Measurements from ENCODE around the gene GNB3. TPM values are rescaled to one million over a fixed set of nuclear protein-coding genes. Genes with fewer than 3 reads are reported as not detected.

GNB3 gene
- total RNA-seq, 4 donors from 2014 or later, result 0.85 to 6.6 (median 0.94) TPM; not detected in 1

- H3K36me3 ChIP-seq, result peaks cover 0 to 13% (median 0%) of the 10 kb centered on the region in 3 donors
- H3K4me1 ChIP-seq, result peaks cover 0 to 4% (median 0%) of the 10 kb centered on the region in 4 donors
- peak in 2 of 3 donors; percentile 81 to 88 for DNase-seq
- H3K27ac ChIP-seq, result peak overlapping the region in 1 of 4 donors; percentile 73
- no peak overlapping the region for H3K4me3 ChIP-seq
- TF ChIP-seq CTCF (IDR thresholded peaks at IDR 0.05) (no peak), POLR2A (IDR thresholded peaks at IDR 0.05) (no peak)
- H3K27me3 ChIP-seq, result no peaks in the 10 kb centered on the region
- H3K9me3 ChIP-seq, result no peaks in the 10 kb centered on the region
These were observed 1.1 kb upstream of the GNB3 start for GRCh38 chr12:6839482-6840201.

- no peaks in the 10 kb centered on the region for H3K27me3 ChIP-seq
- peaks cover 0 to 13% (median 0%) of the 10 kb centered on the region in 3 donors for H3K36me3 ChIP-seq
- no peak overlapping the region for H3K4me3 ChIP-seq
- H3K4me1 ChIP-seq, result peaks cover 0 to 4% (median 0%) of the 10 kb centered on the region in 4 donors
- TF ChIP-seq POLR2A (IDR thresholded peaks at IDR 0.05) (no peak), CTCF (IDR thresholded peaks at IDR 0.05) (no peak)
- DNase-seq, result no peak
- peak overlapping the region in 1 of 4 donors; percentile 73 for H3K27ac ChIP-seq
- no peaks in the 10 kb centered on the region for H3K9me3 ChIP-seq
These were observed 395 bp upstream of the GNB3 start for GRCh38 chr12:6840330-6840729.

GRCh38 chr12:6842075-6842474, 1.4 kb downstream of the GNB3 start:
- Histone ChIP-seq H3K36me3 (peaks cover 0 to 29% (median 0%) of the 10 kb centered on the region in 3 donors), H3K27ac (no peak overlapping the region), H3K4me1 (peaks cover 0 to 4% (median 0%) of the 10 kb centered on the region in 4 donors), H3K4me3 (no peak overlapping the region), H3K27me3 (no peaks in the 10 kb centered on the region), H3K9me3 (no peaks in the 10 kb centered on the region)
- DNase-seq, result no peak
- no peak for TF ChIP-seq CTCF (IDR thresholded peaks at IDR 0.05)
- TF ChIP-seq POLR2A (IDR thresholded peaks at IDR 0.05), result no peak

- no peaks in the 10 kb centered on the region for H3K27me3 ChIP-seq
- H3K9me3 ChIP-seq, result no peaks in the 10 kb centered on the region
- H3K4me1 ChIP-seq, result peaks cover 0 to 4% (median 0%) of the 10 kb centered on the region in 4 donors
- H3K4me3 ChIP-seq, result no peak overlapping the region
- peaks cover 0 to 29% (median 0%) of the 10 kb centered on the region in 3 donors for H3K36me3 ChIP-seq
- TF ChIP-seq CTCF (IDR thresholded peaks at IDR 0.05) (peak in 2 of 6 experiments; percentile 7 to 20), POLR2A (IDR thresholded peaks at IDR 0.05) (no peak)
- H3K27ac ChIP-seq, result no peak overlapping the region
- no peak for DNase-seq
These were observed 2.6 kb downstream of the GNB3 start for GRCh38 chr12:6843118-6843902.

GRCh38 chr12:6845395-6845794, 4.7 kb downstream of the GNB3 start:
- no peaks in the 10 kb centered on the region for H3K4me1 ChIP-seq
- no peak for TF ChIP-seq POLR2A (IDR thresholded peaks at IDR 0.05)
- no peaks in the 10 kb centered on the region for H3K27me3 ChIP-seq
- H3K27ac ChIP-seq, result no peak overlapping the region
- no peak for DNase-seq
- no peaks in the 10 kb centered on the region for H3K9me3 ChIP-seq
- no peak overlapping the region for H3K4me3 ChIP-seq
- H3K36me3 ChIP-seq, result peaks cover 0 to 31% (median 0%) of the 10 kb centered on the region in 3 donors

Data from Peyer's patch (tissue), 4 donors.